Measurements from ENCODE around the gene ATP6AP2. TPM values are rescaled to one million over a fixed set of nuclear protein-coding genes. Genes with fewer than 3 reads are reported as not detected.
A peak's percentile ranks its signal among the peaks of the same experiment; 100 is the strongest.

The ATP6AP2 gene
- total RNA-seq, 2 experiments from 2014 or later: 28.2 to 34.9 TPM

GRCh38 chrX:40644176-40644575 lies 63.4 kb downstream of the ATP6AP2 start:
- intact Hi-C loops (cut with micrococcal nuclease; ENCODE audit: unreplicated experiment): loop anchor here (2.0 to 10.0 kb wide), 3 partner anchors 69 to 1839 kb away; partner anchors contain the start of genes MID1IP1 and USP9X
- H3K36me3 ChIP-seq (ENCODE audit: insufficient read depth, low read length): peaks cover 30% of the 10 kb centered on the region
- POLR2A ChIA-PET: interaction anchor here (0.9 kb wide), 1 partner anchor 92 kb away, joined by 3 read pairs; no protein-coding TSS in a partner anchor

GRCh38 chrX:40644821-40645358 lies 64.1 kb downstream of the ATP6AP2 start:
- Histone ChIP-seq H3K4me2 (ENCODE audit: low read length) (peak overlapping the region; percentile 99), H3K27ac (ENCODE audit: low read depth, low read length, poor library complexity, severe bottlenecking) (peak overlapping the region; percentile 67), H3K9me3 (ENCODE audit: low read length) (no peaks in the 10 kb centered on the region), H3K36me3 (ENCODE audit: insufficient read depth, low read length) (peaks cover 25% of the 10 kb centered on the region), H3K4me1 (ENCODE audit: insufficient read depth, low read length, poor library complexity, severe bottlenecking) (peaks cover 20% of the 10 kb centered on the region), H4K20me1 (ENCODE audit: insufficient read depth, low read length) (no peaks in the 10 kb centered on the region), H3K4me3 (ENCODE audit: low read depth, low read length, poor library complexity, severe bottlenecking) (peak overlapping the region; percentile 75), H3K79me2 (ENCODE audit: insufficient read depth, low read depth, low read length) (peaks cover 50% of the 10 kb centered on the region), H2AFZ (ENCODE audit: low read length) (peak overlapping the region; percentile 49; the same call in 1 of the 2 replicates), H3K9me2 (ENCODE audit: insufficient read depth, low read length) (no peaks in the 10 kb centered on the region)
- no TSS peak for BruUV-seq (replicated peaks)
- peak; percentile 54 for DNase-seq (ENCODE audit: low spot score)
- POLR2A ChIA-PET: no interaction called here
- no peak for TF ChIP-seq EZH2phosphoT487 (IDR thresholded peaks at IDR 0.05; ENCODE audit: borderline replicate concordance, low read depth, low read length)
- no peak for TF ChIP-seq CTCF (conservative IDR thresholded peaks at IDR 0.05; ENCODE audit: low read length)
- intact Hi-C loops (cut with micrococcal nuclease; ENCODE audit: unreplicated experiment): loop anchor here (2.0 to 10.0 kb wide), 4 partner anchors 70 to 1840 kb away; partner anchors contain the start of genes MID1IP1 and USP9X
- CTCF ChIA-PET (ENCODE audit: unreplicated experiment): no interaction called here

More at GRCh38 chrX:40644176-40644575, 63.4 kb downstream of the ATP6AP2 start:
- TF ChIP-seq EZH2phosphoT487 (IDR thresholded peaks at IDR 0.05; ENCODE audit: borderline replicate concordance, low read depth, low read length) (no peak), CTCF (conservative IDR thresholded peaks at IDR 0.05; ENCODE audit: low read length) (no peak)
- no TSS peak for BruUV-seq (replicated peaks)
- H3K4me1 ChIP-seq (ENCODE audit: insufficient read depth, low read length, poor library complexity, severe bottlenecking): peaks cover 20% of the 10 kb centered on the region
- no peaks in the 10 kb centered on the region for H3K9me2 ChIP-seq (ENCODE audit: insufficient read depth, low read length)
- 0 out of 2 replicates have a peak overlapping the region, but pooled peaks have one; percentile 49 for H2AFZ ChIP-seq (ENCODE audit: low read length)
- CTCF ChIA-PET (ENCODE audit: unreplicated experiment): no interaction called here
- H3K4me3 ChIP-seq (ENCODE audit: low read depth, low read length, poor library complexity, severe bottlenecking): peak overlapping the region; percentile 75
- peak overlapping the region; percentile 99 for H3K4me2 ChIP-seq (ENCODE audit: low read length)
- no peaks in the 10 kb centered on the region for H3K9me3 ChIP-seq (ENCODE audit: low read length)
- peak overlapping the region; percentile 67 for H3K27ac ChIP-seq (ENCODE audit: low read depth, low read length, poor library complexity, severe bottlenecking)
- peaks cover 50% of the 10 kb centered on the region for H3K79me2 ChIP-seq (ENCODE audit: insufficient read depth, low read depth, low read length)
- DNase-seq (ENCODE audit: low spot score): peak; percentile 11
- H4K20me1 ChIP-seq (ENCODE audit: insufficient read depth, low read length): no peaks in the 10 kb centered on the region
